Natural killer cell (primary cell): ENCODE data around the gene NMNAT3. TPM values are rescaled to one million over a fixed set of nuclear protein-coding genes. Genes with fewer than 3 reads are reported as not detected.

Experiments
- ATAC-seq, 3 donors: fragments of 150-1000 bp in 2 of 3; fragments of 200-7000 bp in 1 of 3; cut with Tn5 transposase; 1 replicate in 1 of 3; 2 replicates in 2 of 3; pipeline ENCODE4 v1.10.0; 2021; ENCODE audit warnings: mild to moderate bottlenecking in 2 of 3, moderate library complexity in 2 of 3
- DNase-seq, 2 donors: peaks; one replicate each; pipeline versions ENCODE4 v3.0.0 to v3.0.0-alpha.2; 2013 to 2021; ENCODE audit warnings: mixed read lengths in 1 of 2
- H3K27ac ChIP-seq: one replicate; pipeline ENCODE4 v1.5.1; 2013; ENCODE audit warnings: mild to moderate bottlenecking, low read length
- H3K27me3 ChIP-seq: one replicate; pipeline ENCODE4 v1.6.1; 2013; ENCODE audit warnings: low read length; ENCODE audit not compliant: control insufficient read depth, insufficient read depth
- H3K36me3 ChIP-seq: one replicate; pipeline ENCODE4 v1.6.1; 2013; ENCODE audit warnings: low read length; ENCODE audit not compliant: control insufficient read depth, insufficient read depth
- H3K4me1 ChIP-seq: one replicate; pipeline ENCODE4 v1.6.1; 2013; ENCODE audit warnings: low read length; ENCODE audit not compliant: control insufficient read depth, insufficient read depth
- H3K4me3 ChIP-seq: one replicate; pipeline ENCODE4 v1.5.1; 2013; ENCODE audit warnings: low read length
- H3K9me3 ChIP-seq: one replicate; pipeline ENCODE4 v1.6.1; 2013; ENCODE audit warnings: low read length; ENCODE audit not compliant: control insufficient read depth, insufficient read depth
- H3K27ac Mint-ChIP-seq, 2 donors: one replicate each; pipeline ENCODE4 v1.8.0; 2022; ENCODE audit warnings: mild to moderate bottlenecking in 2 of 2, mixed read lengths in 2 of 2, moderate library complexity in 1 of 2
- H3K27me3 Mint-ChIP-seq, 2 donors: one replicate each; pipeline ENCODE4 v1.8.0; 2022; ENCODE audit warnings: low read depth in 2 of 2, mixed read lengths in 2 of 2
- H3K36me3 Mint-ChIP-seq: one replicate; pipeline ENCODE4 v1.8.0; 2022; ENCODE audit warnings: mixed read lengths
- H3K4me1 Mint-ChIP-seq, 2 donors: one replicate each; pipeline ENCODE4 v1.8.0; 2022; ENCODE audit warnings: mixed read lengths in 2 of 2
- H3K4me3 Mint-ChIP-seq: one replicate; pipeline ENCODE4 v1.8.0; 2022; ENCODE audit warnings: mild to moderate bottlenecking, moderate library complexity, mixed read lengths
- H3K9me3 Mint-ChIP-seq, 2 donors: one replicate each; pipeline ENCODE4 v1.8.0; 2022; ENCODE audit warnings: mixed read lengths in 2 of 2
- WGBS: methylation state at CpG from one replicate; pipeline ENCODE4 v1.1.7; 2013; ENCODE audit warnings: missing lambda C conversion rate; ENCODE audit not compliant: insufficient coverage; 5-methylcytosine and 5-hydroxymethylcytosine counted together
- intact Hi-C: fragments of 100-400 bp; cut with micrococcal nuclease; formaldehyde crosslinking; loops from one replicate; pipeline ENCODE4 v1.14.2; 2022
- total RNA-seq, 4 donors: library from RNA; stranded (reverse); fragments of 120-200 nt in 1 of 4; gene quantifications; one replicate each; pipeline versions ENCODE4 v1.2.3 to v1.2.4, GENCODE V29; 2013 to 2022
- TF ChIP-seq, protein P1 (sequence below): fragments of 200-600 bp; IDR thresholded peaks from one replicate; pipeline ENCODE4 v1.8.0; 2022; ENCODE audit warnings: antibody characterized with exemption

NMNAT3 gene
- total RNA-seq, 3 donors from 2014 or later (not counting 1 experiment from before 2014, with no cell fraction given) = 1.6 to 3.7 (median 2.2) TPM

DNA sequence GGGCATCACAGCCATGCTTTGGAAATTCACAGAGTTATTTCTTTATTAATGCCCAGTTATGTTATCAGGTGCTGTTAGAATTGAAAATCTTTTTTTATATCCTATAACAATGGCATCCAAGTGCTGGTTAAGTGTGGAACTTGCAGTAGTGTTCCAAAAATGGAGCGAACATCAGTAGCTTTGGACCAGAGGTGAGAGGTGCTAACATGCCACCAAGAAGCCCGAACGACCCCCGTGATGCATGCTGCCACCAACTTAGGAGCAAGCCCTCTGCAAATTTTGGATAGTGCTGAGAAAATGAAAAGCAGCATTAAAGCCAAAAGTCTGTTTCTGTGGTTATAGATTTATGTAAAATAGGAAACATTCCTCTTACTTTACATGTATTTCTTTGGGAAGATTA, 163.0 kb downstream of the NMNAT3 start:
- Mint-ChIP-seq H3K27ac (no peak overlapping the region), H3K4me1 (no peaks in the 10 kb centered on the region), H3K27me3 (no peaks in the 10 kb centered on the region), H3K36me3 (no peaks in the 10 kb centered on the region), H3K4me3 (no peak overlapping the region), H3K9me3 (no peaks in the 10 kb centered on the region)
- H3K27me3 ChIP-seq = no peaks in the 10 kb centered on the region
- TF ChIP-seq, protein P1, sequence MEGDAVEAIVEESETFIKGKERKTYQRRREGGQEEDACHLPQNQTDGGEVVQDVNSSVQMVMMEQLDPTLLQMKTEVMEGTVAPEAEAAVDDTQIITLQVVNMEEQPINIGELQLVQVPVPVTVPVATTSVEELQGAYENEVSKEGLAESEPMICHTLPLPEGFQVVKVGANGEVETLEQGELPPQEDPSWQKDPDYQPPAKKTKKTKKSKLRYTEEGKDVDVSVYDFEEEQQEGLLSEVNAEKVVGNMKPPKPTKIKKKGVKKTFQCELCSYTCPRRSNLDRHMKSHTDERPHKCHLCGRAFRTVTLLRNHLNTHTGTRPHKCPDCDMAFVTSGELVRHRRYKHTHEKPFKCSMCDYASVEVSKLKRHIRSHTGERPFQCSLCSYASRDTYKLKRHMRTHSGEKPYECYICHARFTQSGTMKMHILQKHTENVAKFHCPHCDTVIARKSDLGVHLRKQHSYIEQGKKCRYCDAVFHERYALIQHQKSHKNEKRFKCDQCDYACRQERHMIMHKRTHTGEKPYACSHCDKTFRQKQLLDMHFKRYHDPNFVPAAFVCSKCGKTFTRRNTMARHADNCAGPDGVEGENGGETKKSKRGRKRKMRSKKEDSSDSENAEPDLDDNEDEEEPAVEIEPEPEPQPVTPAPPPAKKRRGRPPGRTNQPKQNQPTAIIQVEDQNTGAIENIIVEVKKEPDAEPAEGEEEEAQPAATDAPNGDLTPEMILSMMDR = no peak
- H3K9me3 ChIP-seq = no peaks in the 10 kb centered on the region
- no peak for ATAC-seq
- no peaks in the 10 kb centered on the region for H3K4me1 ChIP-seq
- no peak overlapping the region for H3K27ac ChIP-seq
- no peaks in the 10 kb centered on the region for H3K36me3 ChIP-seq
- WGBS = 92% methylated on average over 4 of the region's 4 CpGs
- DNase-seq = no peak
- intact Hi-C loops = no loop called here
- no peak overlapping the region for H3K4me3 ChIP-seq

Other genes starting within 250 kb of the NMNAT3 start
- gene RBP2, start 201.5 kb downstream of the NMNAT3 start, total RNA-seq = not detected
- not detected for gene RBP1, start 138.2 kb downstream of the NMNAT3 start, total RNA-seq